ENCODE measurements around the gene OSBPL5.

The OSBPL5 gene

DNA sequence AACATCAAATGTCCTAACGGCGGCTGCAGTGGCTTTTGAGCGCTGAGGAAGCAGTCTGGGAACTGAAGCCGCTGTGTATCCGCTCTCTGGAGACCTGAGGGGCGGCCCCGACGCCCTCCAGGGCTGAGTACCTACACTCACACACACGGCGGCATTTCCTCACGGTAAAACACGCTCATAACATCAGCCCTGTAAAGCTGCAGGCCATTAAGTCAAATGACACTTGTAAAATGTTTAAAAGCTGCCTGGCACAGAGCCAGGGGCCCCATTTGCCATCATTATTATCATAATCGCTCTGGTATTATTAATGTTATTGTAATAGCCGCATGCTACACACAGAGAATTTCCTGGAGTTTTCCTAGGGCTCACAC lies 113.0 kb downstream of the OSBPL5 start:
- Histone ChIP-seq H2AFZ (ENCODE audit: low read depth, low read length) (no peak overlapping the region), H3K9me3 (ENCODE audit: low read length) (no peaks in the 10 kb centered on the region), H3K4me1 (ENCODE audit: insufficient read depth, low read length) (peaks cover 32% of the 10 kb centered on the region), H3K4me3 (ENCODE audit: low read length) (no peak overlapping the region), H3K36me3 (ENCODE audit: insufficient read depth, low read length) (peaks cover 10% of the 10 kb centered on the region), H3K27me3 (ENCODE audit: insufficient read depth, low read length) (no peaks in the 10 kb centered on the region)

- H3K4me1 ChIP-seq (ENCODE audit: insufficient read depth, low read length): peaks cover 31% of the 10 kb centered on the region
- H3K27me3 ChIP-seq (ENCODE audit: insufficient read depth, low read length): no peaks in the 10 kb centered on the region
- H3K4me3 ChIP-seq (ENCODE audit: low read length): no peak overlapping the region
- H3K9me3 ChIP-seq (ENCODE audit: low read length): no peaks in the 10 kb centered on the region
- H2AFZ ChIP-seq (ENCODE audit: low read depth, low read length): no peak overlapping the region
- H3K36me3 ChIP-seq (ENCODE audit: insufficient read depth, low read length): peaks cover 10% of the 10 kb centered on the region
Observed at GRCh38 chr11:3051196-3052108, 113.7 kb downstream of the OSBPL5 start.

- Histone ChIP-seq H3K4me3 (ENCODE audit: low read length) (no peak overlapping the region), H3K27me3 (ENCODE audit: insufficient read depth, low read length) (no peaks in the 10 kb centered on the region), H2AFZ (ENCODE audit: low read depth, low read length) (no peak overlapping the region), H3K4me1 (ENCODE audit: insufficient read depth, low read length) (peaks cover 23% of the 10 kb centered on the region), H3K36me3 (ENCODE audit: insufficient read depth, low read length) (peaks cover 10% of the 10 kb centered on the region), H3K9me3 (ENCODE audit: low read length) (no peaks in the 10 kb centered on the region)
Observed at GRCh38 chr11:3050386-3051195, 114.5 kb downstream of the OSBPL5 start.

- Histone ChIP-seq H3K9me3 (ENCODE audit: low read length) (no peaks in the 10 kb centered on the region), H3K4me3 (ENCODE audit: low read length) (no peak overlapping the region), H3K27me3 (ENCODE audit: insufficient read depth, low read length) (no peaks in the 10 kb centered on the region), H2AFZ (ENCODE audit: low read depth, low read length) (no peak overlapping the region), H3K36me3 (ENCODE audit: insufficient read depth, low read length) (peaks cover 14% of the 10 kb centered on the region), H3K4me1 (ENCODE audit: insufficient read depth, low read length) (peaks cover 23% of the 10 kb centered on the region)
Observed at GRCh38 chr11:3049430-3050243, 115.5 kb downstream of the OSBPL5 start.

- no peak overlapping the region for H2AFZ ChIP-seq (ENCODE audit: low read depth, low read length)
- H3K4me1 ChIP-seq (ENCODE audit: insufficient read depth, low read length): peaks cover 23% of the 10 kb centered on the region
- no peaks in the 10 kb centered on the region for H3K9me3 ChIP-seq (ENCODE audit: low read length)
- H3K27me3 ChIP-seq (ENCODE audit: insufficient read depth, low read length): no peaks in the 10 kb centered on the region
- no peak overlapping the region for H3K4me3 ChIP-seq (ENCODE audit: low read length)
- peaks cover 14% of the 10 kb centered on the region for H3K36me3 ChIP-seq (ENCODE audit: insufficient read depth, low read length)
Observed at GRCh38 chr11:3047637-3048036, 117.5 kb downstream of the OSBPL5 start.

- Histone ChIP-seq H3K9me3 (ENCODE audit: low read length) (no peaks in the 10 kb centered on the region), H3K27me3 (ENCODE audit: insufficient read depth, low read length) (no peaks in the 10 kb centered on the region), H2AFZ (ENCODE audit: low read depth, low read length) (no peak overlapping the region), H3K4me1 (ENCODE audit: insufficient read depth, low read length) (peaks cover 18% of the 10 kb centered on the region), H3K4me3 (ENCODE audit: low read length) (no peak overlapping the region), H3K36me3 (ENCODE audit: insufficient read depth, low read length) (peaks cover 15% of the 10 kb centered on the region)
Observed at GRCh38 chr11:3046641-3047040, 118.5 kb downstream of the OSBPL5 start.

GRCh38 chr11:3046190-3046589 lies 118.9 kb downstream of the OSBPL5 start:
- H3K9me3 ChIP-seq (ENCODE audit: low read length): no peaks in the 10 kb centered on the region
- H3K36me3 ChIP-seq (ENCODE audit: insufficient read depth, low read length): peaks cover 16% of the 10 kb centered on the region
- peaks cover 15% of the 10 kb centered on the region for H3K4me1 ChIP-seq (ENCODE audit: insufficient read depth, low read length)
- no peaks in the 10 kb centered on the region for H3K27me3 ChIP-seq (ENCODE audit: insufficient read depth, low read length)
- H3K4me3 ChIP-seq (ENCODE audit: low read length): no peak overlapping the region
- H2AFZ ChIP-seq (ENCODE audit: low read depth, low read length): no peak overlapping the region

- H3K36me3 ChIP-seq (ENCODE audit: insufficient read depth, low read length): peaks cover 27% of the 10 kb centered on the region
- H3K27me3 ChIP-seq (ENCODE audit: insufficient read depth, low read length): no peaks in the 10 kb centered on the region
- H3K4me3 ChIP-seq (ENCODE audit: low read length): no peak overlapping the region
- H2AFZ ChIP-seq (ENCODE audit: low read depth, low read length): no peak overlapping the region
- no peaks in the 10 kb centered on the region for H3K9me3 ChIP-seq (ENCODE audit: low read length)
- peaks cover 8% of the 10 kb centered on the region for H3K4me1 ChIP-seq (ENCODE audit: insufficient read depth, low read length)
Observed at GRCh38 chr11:3044915-3045314, 120.2 kb downstream of the OSBPL5 start.

- no peaks in the 10 kb centered on the region for H3K9me3 ChIP-seq (ENCODE audit: low read length)
- no peaks in the 10 kb centered on the region for H3K4me1 ChIP-seq (ENCODE audit: insufficient read depth, low read length)
- H2AFZ ChIP-seq (ENCODE audit: low read depth, low read length): no peak overlapping the region
- no peaks in the 10 kb centered on the region for H3K27me3 ChIP-seq (ENCODE audit: insufficient read depth, low read length)
- H3K36me3 ChIP-seq (ENCODE audit: insufficient read depth, low read length): peaks cover 35% of the 10 kb centered on the region
- no peak overlapping the region for H3K4me3 ChIP-seq (ENCODE audit: low read length)
Observed at GRCh38 chr11:3044004-3044403, 121.1 kb downstream of the OSBPL5 start.

DNA sequence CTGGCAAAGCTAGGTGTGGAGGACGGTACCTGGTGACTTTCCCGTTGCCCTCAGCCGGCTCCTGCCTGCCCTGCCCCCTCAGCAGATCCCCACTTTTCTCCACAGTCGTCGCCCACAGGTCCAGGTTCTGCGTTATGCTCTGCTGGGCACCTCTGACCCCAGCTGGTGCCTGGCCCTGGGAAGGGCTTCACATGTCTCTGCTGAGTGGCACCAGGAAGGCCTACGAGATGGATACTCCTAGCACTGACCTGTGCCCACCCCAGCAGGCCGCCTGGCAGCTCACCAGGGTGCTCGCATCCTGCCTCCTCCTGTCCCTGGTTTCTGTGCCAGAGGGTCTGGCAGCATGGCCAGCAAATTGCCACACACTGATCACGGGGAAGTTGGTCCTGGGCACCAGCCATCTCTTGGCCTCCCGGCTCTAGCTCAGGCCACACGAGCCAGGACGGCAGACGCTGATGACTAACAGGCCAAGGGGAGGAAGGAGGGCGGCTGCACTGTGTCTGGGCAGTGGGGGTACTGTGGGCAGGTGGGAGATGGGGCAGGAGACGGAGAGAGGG lies 121.7 kb downstream of the OSBPL5 start:
- Histone ChIP-seq H3K4me1 (ENCODE audit: insufficient read depth, low read length) (no peaks in the 10 kb centered on the region), H2AFZ (ENCODE audit: low read depth, low read length) (no peak overlapping the region), H3K4me3 (ENCODE audit: low read length) (no peak overlapping the region), H3K27me3 (ENCODE audit: insufficient read depth, low read length) (no peaks in the 10 kb centered on the region), H3K9me3 (ENCODE audit: low read length) (no peaks in the 10 kb centered on the region), H3K36me3 (ENCODE audit: insufficient read depth, low read length) (peaks cover 39% of the 10 kb centered on the region)

DNA sequence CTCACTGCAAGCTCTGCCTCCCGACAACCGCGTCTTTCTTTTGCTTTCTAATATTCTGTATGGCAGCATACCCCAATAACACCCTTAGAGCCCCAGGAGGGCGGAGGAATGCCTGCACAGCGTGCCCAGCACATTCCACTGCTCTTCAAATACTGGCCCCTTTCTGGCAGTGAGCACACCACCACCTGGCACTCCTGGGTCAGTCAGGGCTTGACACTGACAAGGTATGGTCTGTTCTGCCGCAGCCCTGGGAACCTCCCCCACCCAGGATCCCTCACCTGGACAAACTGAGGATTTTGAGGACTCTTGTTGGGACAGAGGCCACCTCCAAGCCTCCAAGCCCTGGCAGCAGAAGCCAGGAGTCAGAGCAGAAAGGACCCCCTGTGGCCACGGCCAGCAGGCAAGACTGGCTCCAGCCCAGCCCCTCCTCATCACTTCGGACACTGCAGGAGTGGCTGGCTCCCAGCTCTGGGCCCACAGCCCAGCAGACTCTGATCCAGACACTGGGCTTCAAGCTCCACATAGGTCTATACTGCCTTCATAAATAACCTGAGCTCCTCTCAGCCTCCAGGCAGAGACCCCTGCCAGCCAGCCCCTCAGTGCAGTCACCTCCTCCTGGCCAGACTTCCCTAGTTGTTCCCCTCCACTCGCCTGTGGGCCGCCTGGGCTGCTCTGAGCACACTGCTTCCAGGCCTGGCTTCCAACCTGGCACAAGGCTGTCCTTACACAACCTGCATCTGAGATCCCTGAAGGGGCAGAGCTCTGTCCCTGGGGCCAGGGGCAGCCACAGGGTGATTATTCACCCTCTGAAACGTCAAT lies 122.4 kb downstream of the OSBPL5 start:
- H3K27me3 ChIP-seq (ENCODE audit: insufficient read depth, low read length): no peaks in the 10 kb centered on the region
- H3K4me3 ChIP-seq (ENCODE audit: low read length): no peak overlapping the region
- no peak overlapping the region for H2AFZ ChIP-seq (ENCODE audit: low read depth, low read length)
- H3K9me3 ChIP-seq (ENCODE audit: low read length): no peaks in the 10 kb centered on the region
- no peaks in the 10 kb centered on the region for H3K4me1 ChIP-seq (ENCODE audit: insufficient read depth, low read length)
- H3K36me3 ChIP-seq (ENCODE audit: insufficient read depth, low read length): peaks cover 45% of the 10 kb centered on the region
